GM19351 (cell line): ENCODE results near the gene CPT1B.
A peak's percentile ranks its signal among the peaks of the same experiment; 100 is the strongest.
"Not testable (repeated sequence)": the region's sequence is repeated elsewhere in the genome, so short reads cannot be mapped to it uniquely, and the experiment has no call there.

ENCODE experiments used
- ATAC-seq: cut with Tn5 transposase; IDR thresholded peaks from one replicate; pipeline ENCODE4 v1.9.1; 2021; ENCODE audit warnings: mild to moderate bottlenecking, moderate library complexity; ENCODE audit not compliant: unreplicated experiment

CPT1B gene

GRCh38 chr22:50577987-50578775 lies at the start of gene CPT1B:
Gene CPT1B (minus strand): TSS chr22:50578427. CDS start chr22:50577915, 512 bp downstream.
- no peak for ATAC-seq

- ATAC-seq, result no peak
Measured at GRCh38 chr22:50626850-50627641, 48.8 kb upstream of the CPT1B start.

DNA sequence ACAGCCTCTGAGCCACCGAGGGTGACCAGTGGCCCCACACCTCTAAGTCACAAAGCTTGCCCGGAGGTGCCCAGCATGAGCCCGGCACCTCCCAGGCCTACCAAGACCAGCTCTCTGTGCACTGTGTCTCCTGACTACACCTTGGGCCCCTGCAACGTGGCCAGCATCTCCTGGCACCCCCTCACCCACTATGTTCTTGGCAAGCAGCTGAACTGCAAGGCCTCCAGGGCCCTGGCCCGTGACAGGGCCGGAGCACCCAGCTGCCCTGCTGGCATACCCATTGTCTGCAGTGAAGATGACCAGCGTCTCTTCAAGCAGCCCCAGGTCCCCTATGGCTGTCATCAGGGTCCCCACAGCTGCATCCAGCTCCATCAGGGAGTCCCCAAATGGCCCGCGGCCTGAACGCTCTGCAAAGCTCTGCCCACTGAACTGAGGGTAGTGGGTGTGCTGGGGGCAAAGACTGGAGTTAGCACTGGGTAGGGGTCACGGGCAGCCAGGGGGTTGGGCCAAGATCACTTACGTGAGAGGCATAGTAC lies 48.2 kb upstream of the CPT1B start:
- no peak for ATAC-seq

DNA sequence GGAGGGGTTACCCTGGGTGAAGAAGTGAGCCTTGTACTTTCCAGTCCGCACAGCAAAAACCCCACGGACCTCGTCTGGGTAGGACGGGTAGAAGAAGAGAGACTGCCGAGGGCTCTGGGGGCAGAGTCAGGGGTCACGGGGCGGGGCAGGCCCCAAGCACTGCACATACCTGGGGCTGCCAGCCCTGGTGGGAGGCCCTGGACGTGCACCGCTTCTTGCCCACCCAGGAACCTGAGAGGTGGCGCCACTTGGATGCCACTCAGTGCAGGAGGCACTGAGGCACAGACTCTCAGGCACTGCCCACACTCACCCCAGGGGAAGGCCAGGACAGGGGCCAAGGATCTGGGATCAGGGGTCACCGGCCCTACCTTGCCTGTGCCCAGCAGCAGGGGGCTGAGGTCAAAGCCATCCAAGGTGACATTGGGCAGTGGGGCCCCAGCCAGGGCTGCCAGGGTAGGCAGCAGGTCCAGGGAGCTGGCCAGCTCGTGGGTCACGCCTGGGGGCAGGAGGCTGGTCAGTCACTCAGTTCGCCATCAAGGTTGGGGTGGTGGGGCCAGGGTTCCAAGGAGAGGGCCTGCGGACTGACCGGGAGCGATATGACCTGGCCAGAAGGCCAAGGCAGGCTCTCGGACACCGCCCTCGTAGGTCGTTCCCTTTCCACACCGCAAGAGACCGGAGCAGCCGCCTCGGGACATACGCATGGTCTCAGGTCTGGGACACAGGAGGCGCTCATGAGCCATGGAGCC lies 47.5 kb upstream of the CPT1B start:
- ATAC-seq, result no peak

DNA sequence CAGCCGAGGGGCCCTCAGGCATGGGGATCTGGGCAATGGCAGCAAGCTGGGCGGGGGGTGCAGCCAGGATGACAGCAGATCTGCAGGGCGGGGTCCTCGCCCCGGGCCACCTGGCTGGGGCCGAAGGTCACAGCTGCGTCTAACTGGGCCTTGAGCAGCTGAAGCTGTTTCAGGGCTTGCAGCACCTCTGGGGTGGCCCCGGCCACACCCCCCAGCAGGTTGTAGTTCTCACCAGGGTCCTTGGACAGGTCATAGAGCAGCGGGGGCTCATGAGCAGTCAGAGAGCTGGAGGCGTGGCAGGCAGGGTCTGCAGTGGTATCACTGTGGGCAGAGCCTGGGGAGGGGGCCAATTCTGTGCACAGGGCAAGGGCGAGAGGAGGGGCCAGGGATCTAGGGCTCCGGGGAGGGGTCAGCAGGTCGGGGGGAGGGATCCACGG lies 46.9 kb upstream of the CPT1B start:
- ATAC-seq, result no peak

DNA sequence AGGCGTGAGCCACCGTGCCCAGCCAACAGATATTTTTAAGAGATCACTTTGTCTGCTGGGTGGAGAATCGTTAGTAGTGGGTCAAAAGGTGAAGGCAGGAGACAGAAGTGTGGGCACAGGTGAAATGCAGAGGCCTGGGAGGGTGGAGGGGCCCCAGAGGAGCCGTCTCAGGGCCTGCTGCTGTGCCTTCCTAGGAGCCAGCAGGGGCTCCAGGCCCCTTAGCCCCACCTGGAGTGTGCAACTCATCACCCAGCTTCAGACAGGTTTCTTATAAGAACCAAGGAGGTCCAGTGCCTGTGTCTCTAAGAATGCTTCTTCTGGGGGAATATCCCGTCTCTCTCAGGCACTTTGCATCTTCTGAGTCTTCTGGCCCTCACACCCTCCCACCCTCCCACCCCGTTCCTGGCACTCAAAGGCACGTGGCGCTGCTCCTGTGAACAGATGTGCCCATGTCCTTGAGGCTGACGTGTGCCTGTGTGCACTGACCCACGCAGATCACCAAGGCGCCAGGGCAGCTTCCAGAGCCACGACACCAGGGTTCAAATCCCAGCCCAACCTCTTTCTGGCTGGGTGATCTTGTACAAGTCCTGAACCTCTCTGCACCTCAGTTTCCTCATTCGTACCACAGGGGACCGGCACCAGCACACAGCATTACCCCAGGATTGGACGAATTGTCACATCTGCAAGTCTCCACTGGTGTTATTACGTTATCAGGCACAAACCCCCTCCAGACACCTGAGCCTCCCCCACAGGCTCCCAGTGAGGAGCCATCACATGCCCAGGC lies 46.3 kb upstream of the CPT1B start:
- ATAC-seq, result no peak

DNA sequence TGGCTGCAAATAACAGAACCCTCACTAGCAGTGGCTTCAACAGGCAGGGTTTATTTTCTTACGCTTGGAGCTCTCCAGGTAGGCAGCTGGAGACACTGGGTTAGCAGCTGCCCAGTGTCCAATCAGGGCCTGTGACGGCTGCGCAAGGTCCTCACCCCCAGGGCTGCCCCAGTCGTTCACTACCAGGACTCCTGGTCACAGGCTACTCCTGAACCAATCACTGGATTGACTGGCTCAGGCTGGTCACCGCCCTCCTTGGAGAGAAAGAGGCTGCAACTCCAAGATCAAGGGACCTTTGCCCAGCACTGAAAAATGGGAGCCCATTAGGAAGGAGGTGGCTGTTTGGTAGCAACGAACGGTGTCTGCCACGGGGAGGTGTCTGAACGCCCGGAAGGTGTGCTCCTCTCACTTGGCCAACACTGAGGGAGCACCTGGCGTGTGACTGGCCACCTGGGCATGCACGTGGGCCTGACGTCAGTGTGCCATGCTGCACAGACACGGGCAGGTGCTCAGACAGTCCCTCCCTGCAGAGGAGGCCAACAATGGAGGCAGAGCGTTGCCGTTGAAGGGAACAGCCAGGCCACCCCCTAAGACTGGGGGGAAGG lies 44.6 kb upstream of the CPT1B start:
- no peak for ATAC-seq

DNA sequence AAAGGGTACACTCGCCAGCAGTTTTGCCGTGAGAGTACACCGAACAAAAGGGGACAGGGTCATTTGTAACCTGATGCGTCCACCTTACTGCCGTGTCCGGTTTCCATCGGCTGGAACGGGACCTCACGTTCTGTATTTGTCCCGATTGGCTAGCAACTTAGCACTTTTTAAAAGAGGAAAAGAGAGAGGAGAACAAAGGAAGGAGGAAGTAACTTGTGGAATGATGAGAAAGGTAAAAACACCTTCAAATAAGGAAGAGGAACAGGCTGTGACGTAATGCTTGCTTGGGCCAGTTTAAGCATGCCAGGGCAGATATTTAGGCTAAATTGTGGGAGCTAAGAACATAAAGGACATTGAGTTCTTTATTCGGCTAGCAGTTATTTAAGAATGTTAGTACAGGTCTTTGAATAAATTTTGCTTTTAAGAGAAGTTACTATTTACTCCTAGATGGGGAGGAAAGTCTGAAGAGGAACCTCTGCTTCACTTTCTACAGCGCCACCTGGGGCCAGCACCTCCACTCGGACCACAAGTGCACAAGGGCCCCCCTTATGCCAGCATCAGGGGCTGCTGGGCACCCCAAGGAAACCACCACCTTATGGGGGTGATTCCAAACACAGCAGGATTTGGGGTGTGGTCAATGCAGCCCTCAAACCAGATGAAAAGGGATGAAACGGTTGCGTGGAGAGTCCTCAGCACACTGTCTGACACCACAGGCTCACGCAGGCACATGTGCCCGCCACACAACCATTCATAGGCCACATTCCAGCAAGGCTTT lies 43.9 kb upstream of the CPT1B start:
- no peak for ATAC-seq

DNA sequence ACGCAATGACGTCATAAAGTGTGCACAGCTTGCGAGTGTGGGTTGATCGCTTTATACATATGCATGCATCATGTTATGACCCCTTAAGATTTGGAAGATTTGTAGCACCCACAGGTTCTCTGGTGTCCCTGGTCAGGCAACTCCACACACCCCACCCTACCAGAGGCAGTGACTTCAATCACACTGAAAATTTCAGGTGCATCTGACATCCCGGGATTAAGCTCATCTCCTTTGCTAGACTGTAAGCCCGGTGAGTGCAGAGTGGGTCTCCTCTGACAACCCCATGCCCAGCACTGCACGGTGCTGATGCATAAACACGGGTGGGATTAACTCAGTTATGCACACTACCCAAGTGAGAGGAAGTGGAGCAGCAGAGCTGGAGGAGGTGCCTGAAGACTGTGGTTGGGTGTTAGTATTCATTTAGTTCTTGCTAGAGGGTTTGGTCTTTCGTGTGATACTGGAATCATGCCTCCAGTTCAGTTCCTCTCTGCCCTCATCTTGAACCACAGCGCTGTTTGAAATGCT lies 43.2 kb upstream of the CPT1B start:
- peak; percentile 43 for ATAC-seq

DNA sequence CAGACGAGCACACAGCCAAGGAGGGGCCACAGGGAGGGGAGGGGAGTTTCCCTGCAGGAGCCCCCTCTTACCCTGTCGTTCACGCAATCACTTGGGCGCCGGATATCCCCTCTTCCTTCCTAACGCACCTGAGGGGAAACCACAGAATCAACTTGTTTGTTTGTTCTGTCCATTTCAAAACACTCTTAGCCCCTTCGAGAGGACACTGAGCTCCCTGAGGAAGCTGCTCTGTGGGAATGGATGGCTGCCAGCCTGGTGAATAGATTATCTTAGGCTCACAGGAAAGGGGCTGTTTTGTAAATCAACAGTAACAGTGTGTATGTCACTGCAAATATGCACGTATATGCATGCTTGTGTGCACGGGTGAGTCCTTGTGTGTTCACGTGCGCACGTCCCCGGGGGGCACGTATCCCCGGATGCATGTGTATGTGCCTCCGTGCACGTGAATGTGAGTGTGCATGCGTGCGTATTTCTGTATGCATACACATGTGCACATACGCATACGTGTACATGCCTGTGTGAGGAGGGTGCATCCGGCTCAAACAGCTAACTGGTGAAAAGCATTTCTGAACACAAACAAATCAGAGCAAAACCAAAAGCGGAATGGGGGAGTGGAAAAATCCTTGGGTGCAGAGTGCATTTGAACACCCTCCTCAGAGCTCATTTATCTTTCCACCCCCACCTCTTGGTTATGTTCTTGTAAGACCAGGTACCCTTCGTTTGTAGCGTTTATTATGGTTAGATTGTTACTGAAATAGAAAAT lies 42.5 kb upstream of the CPT1B start:
- peak; percentile 45 for ATAC-seq

GRCh38 chr22:50614296-50614695 lies 36.1 kb upstream of the CPT1B start:
- ATAC-seq, result not testable (repeated sequence)

DNA sequence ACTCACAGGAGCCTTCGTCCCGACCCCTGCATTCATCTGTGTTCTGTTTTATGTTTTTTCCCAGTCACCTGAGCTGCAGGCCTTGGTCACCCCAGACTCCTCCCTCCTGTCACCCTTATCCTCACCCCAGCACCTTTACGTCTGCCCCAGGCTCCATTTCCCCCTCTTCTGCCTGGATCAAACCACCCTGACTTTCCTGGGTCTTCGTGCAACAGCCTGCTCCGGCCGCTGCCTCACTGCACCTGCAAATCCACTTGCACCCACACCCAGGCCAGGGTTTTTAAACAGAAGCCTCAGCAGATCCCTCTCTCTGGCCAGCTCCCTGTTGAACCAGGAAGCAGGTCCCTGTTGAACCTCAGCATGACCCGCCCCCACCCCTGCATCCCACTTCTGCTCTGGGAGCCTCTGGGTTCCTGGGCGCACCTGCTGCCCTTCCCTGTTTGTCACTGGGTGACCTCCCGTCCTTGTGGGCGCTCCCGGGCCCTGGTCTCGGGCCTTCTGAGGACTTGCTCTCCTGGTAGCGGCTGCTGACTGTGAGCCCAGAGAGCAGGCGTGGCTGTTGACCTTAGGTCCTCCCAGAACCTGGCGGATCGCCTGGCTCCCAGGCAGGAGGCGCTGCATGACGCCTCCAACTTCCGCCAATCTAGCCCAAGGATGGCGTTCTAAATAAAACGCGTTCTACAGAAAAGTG lies 35.2 kb upstream of the CPT1B start:
- ATAC-seq, result no peak

- ATAC-seq, result no peak
Measured at GRCh38 chr22:50612528-50613221, 34.4 kb upstream of the CPT1B start.

DNA sequence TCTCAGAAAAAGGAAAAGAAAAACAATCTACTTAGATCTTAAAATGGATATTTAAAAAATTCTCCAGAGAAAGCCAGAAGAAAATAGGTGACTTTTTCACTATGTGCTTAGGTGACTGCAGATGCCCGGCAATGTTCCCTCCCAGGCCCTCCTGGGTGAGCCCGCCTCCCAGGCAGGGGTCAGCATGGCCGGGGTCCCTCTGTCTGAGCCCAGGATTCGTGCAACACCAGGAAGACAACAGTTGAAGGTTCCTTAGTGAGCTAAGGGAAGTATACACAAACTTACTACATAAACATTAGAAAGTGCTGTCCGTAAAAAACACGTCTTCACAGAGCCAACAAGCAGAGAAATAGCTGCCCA lies 33.9 kb upstream of the CPT1B start:
- ATAC-seq, result no peak

GRCh38 chr22:50611341-50612060 lies 33.3 kb upstream of the CPT1B start:
- ATAC-seq, result no peak

DNA sequence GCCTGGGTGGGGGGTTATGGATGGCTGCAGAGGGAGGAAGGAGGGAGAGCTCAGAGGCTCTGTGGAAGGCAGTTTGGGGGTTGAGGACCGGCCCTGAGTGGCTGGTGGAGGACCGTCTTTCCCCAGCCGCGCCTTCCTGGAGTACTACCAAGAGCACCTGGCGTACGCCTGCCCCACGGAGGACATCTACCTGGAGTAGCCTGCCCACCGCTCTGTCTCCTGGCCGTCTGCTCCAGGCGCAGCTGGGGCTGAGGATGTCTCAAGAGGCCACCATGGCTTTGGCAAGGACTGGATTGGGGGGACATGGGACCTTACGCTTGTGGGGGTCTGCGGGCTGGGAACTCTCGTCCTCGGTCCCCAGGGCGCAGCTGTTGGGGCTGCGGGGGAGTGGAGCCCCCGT lies 32.4 kb upstream of the CPT1B start:
- ATAC-seq, result no peak
